Ectodermal cell (in vitro differentiated cells): ENCODE data around the gene DCP1A.
"Not testable (repeated sequence)": the region's sequence is repeated elsewhere in the genome, so short reads cannot be mapped to it uniquely, and the experiment has no call there.

Source experiments
- H3K27ac ChIP-seq: 2 replicates; pipeline ENCODE4 v1.7.0; 2013; ENCODE audit warnings: mild to moderate bottlenecking, low read depth, low read length; ENCODE audit not compliant: insufficient read depth, poor library complexity, severe bottlenecking
- H3K27me3 ChIP-seq: 2 replicates; pipeline ENCODE4 v1.7.0; 2013; ENCODE audit warnings: mild to moderate bottlenecking, low read length; ENCODE audit not compliant: insufficient read depth, control insufficient read depth, poor library complexity, severe bottlenecking
- H3K36me3 ChIP-seq: one replicate; pipeline ENCODE4 v1.7.0; 2013; ENCODE audit warnings: low read length; ENCODE audit not compliant: control insufficient read depth, insufficient read depth
- H3K4me1 ChIP-seq: one replicate; pipeline ENCODE4 v1.7.0; 2013; ENCODE audit warnings: low read length; ENCODE audit not compliant: control insufficient read depth, insufficient read depth
- H3K4me3 ChIP-seq: 2 replicates; pipeline ENCODE4 v1.7.0; 2013; ENCODE audit warnings: low read depth, low read length, control low read depth; ENCODE audit not compliant: insufficient read depth
- H3K9me3 ChIP-seq: 2 replicates; pipeline ENCODE4 v1.7.0; 2013; ENCODE audit warnings: mild to moderate bottlenecking, low read length, moderate library complexity; ENCODE audit not compliant: control insufficient read depth
- WGBS, 2 experiments: methylation state at CpG; one replicate each; pipeline ENCODE4 v1.1.7; 2013; ENCODE audit warnings: missing lambda C conversion rate in 2 of 2; 5-methylcytosine and 5-hydroxymethylcytosine counted together

Gene DCP1A

DNA sequence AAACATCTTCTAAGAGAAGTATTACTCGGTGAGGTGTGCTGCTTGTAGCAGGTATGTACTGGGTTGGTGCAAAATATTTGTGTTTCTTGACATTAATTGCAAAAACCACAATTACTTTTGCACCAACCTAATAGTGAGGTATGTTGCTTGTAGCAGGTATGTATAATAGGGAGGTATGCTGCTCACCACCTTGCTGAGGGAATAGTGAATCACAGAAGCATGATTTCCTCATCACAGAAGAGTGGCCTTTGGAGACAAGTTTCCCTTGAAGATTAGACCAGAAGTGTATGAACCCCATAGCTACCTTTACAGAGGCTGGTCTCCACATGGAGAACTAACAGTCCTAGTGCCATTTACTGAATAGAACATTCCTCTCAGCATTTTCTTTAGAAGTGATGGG, 15.5 kb downstream of the DCP1A start:
- Histone ChIP-seq H3K27ac (no peak overlapping the region), H3K9me3 (no peaks in the 10 kb centered on the region), H3K27me3 (no peaks in the 10 kb centered on the region), H3K36me3 (peaks cover 27% of the 10 kb centered on the region), H3K4me3 (no peak overlapping the region), H3K4me1 (no peaks in the 10 kb centered on the region)
- WGBS, 2 experiments, result 92% methylated on average over 1 of the region's 1 CpG; no CpG with 5 or more reads in 1 of the 2 experiments

GRCh38 chr3:53329897-53330296, 17.4 kb downstream of the DCP1A start:
- WGBS, 2 experiments, result 91 to 96% methylated on average over 1 of the region's 1 CpG
- H3K4me1 ChIP-seq, result no peaks in the 10 kb centered on the region
- H3K9me3 ChIP-seq, result no peaks in the 10 kb centered on the region
- H3K36me3 ChIP-seq, result peaks cover 24% of the 10 kb centered on the region
- H3K27me3 ChIP-seq, result no peaks in the 10 kb centered on the region
- H3K4me3 ChIP-seq, result no peak overlapping the region
- H3K27ac ChIP-seq, result no peak overlapping the region

DNA sequence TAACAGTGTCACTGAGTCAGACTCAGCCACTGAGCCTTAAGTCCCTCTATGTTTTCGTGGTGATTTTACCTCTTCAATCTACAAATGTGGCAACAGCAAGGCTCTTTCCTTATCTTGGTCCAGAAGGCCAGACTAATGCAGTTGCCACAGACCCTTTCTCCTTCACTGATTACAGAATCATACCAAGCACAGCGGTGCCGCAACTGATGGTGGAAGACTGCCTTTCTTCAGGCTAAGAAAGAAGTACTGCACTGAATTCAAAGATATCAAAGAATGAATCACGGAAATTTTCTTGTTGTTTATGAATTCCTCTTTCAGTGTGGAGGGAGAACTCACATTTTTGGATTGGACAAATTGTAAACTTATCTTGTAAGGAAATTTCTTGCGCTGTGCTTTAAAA, 18.6 kb downstream of the DCP1A start:
- no peaks in the 10 kb centered on the region for H3K27me3 ChIP-seq
- peaks cover 24% of the 10 kb centered on the region for H3K36me3 ChIP-seq
- no peak overlapping the region for H3K27ac ChIP-seq
- WGBS, 2 experiments, result 95 to 99% methylated on average over 5 of the region's 5 CpGs
- H3K9me3 ChIP-seq, result no peaks in the 10 kb centered on the region
- no peaks in the 10 kb centered on the region for H3K4me1 ChIP-seq
- H3K4me3 ChIP-seq, result no peak overlapping the region

DNA sequence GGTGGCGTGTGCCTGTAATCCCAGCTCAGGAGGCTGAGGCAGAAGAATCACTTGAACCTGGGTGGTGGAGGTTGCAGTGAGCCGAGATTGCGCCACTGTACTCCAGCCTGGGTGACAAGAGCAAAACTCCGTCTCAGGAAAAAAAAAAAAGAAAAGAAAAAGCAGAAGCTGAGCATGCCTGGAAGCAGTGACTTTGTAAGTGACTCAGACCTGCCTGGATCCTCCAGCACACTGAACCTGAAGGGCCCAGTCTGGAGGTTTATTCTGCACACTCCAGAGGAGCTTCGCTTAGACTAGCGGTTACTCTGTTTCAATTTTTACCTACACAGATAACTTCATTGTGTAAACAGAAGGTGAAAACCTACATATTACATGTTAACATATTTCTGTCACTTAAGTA, 19.4 kb downstream of the DCP1A start:
- not testable (repeated sequence) for H3K9me3 ChIP-seq, H3K27me3 ChIP-seq, H3K4me1 ChIP-seq, H3K4me3 ChIP-seq, H3K27ac ChIP-seq
- WGBS, 2 experiments, result 85 to 89% methylated on average over 6 of the region's 6 CpGs
- peaks cover 22% of the 10 kb centered on the region for H3K36me3 ChIP-seq

DNA sequence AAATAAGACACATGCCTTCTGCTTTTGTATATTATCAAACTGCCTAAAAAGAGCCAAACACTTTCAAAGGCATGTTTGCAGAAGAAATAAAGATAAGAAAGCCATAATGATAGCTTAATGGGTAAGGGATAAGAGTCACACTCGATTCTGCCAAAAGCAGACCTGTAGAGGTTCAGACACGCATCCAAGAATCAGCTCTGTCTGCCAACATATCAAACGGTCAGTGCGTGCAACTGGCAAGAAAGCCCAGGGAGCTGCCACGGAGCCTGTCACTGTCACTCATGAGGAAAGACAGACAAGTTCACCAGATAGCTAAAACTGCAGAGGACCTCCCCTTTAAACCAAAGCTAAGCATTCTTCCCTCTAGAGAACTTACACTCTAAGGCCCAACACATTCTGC, 23.2 kb downstream of the DCP1A start:
- Histone ChIP-seq H3K27me3 (no peaks in the 10 kb centered on the region), H3K4me3 (no peak overlapping the region), H3K36me3 (peaks cover 18% of the 10 kb centered on the region), H3K27ac (no peak overlapping the region), H3K9me3 (no peaks in the 10 kb centered on the region), H3K4me1 (no peaks in the 10 kb centered on the region)
- 93% methylated on average over 5 of the region's 5 CpGs for WGBS, 2 experiments

GRCh38 chr3:53320697-53321096, 26.6 kb downstream of the DCP1A start:
- 95 to 97% methylated on average over 5 of the region's 5 CpGs for WGBS, 2 experiments

DNA sequence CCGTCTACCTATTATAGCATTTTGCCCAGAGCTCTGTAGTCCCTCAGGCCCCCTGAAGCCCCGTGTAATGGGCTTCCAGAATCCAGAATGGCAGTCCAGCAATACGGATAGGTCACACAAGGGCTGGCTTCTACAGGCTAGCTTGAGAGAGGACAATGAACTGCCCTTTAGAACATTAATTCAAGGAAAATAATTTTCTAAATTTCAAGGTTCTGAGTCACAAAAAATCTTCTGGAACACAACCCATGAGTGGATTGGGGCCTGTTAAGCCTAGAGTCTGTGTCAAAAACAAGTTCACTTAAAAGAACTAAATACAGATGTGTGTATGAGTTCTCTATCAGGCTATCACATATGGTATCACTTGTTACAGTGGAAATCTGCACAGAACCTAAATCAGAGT, 28.8 kb downstream of the DCP1A start:
- WGBS, 2 experiments, result 93 to 97% methylated on average over 3 of the region's 3 CpGs
- no peaks in the 10 kb centered on the region for H3K27me3 ChIP-seq
- no peaks in the 10 kb centered on the region for H3K9me3 ChIP-seq
- H3K4me3 ChIP-seq, result no peak overlapping the region
- peaks cover 4% of the 10 kb centered on the region for H3K36me3 ChIP-seq
- H3K27ac ChIP-seq, result no peak overlapping the region
- H3K4me1 ChIP-seq, result no peaks in the 10 kb centered on the region

More at GRCh38 chr3:53320697-53321096, 26.6 kb downstream of the DCP1A start:
- Histone ChIP-seq H3K27me3 (no peaks in the 10 kb centered on the region), H3K4me1 (no peaks in the 10 kb centered on the region), H3K36me3 (peaks cover 4% of the 10 kb centered on the region), H3K4me3 (no peak overlapping the region), H3K9me3 (no peaks in the 10 kb centered on the region), H3K27ac (no peak overlapping the region)

DNA sequence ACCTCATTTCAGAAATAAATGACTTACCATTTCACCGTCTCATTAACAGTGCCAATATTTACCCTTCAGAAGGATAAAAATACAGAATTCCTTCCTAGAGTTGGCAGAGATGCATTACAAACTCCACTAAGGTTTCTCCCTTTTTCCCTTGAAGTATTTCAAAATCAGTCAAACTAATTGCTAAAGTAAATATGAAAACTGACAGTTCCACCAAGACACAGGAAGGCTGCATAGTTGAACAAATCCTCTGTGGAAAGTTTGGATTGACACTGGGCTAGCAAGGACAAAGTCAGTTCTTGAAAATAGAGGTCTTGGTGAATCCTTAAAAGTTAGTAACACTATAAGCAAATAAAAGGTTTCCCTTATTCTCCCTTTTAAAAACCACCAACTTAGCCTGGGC, 34.5 kb downstream of the DCP1A start:
- Histone ChIP-seq H3K27me3 (no peaks in the 10 kb centered on the region), H3K4me3 (no peak overlapping the region), H3K36me3 (peaks cover 22% of the 10 kb centered on the region), H3K9me3 (no peaks in the 10 kb centered on the region), H3K4me1 (no peaks in the 10 kb centered on the region), H3K27ac (no peak overlapping the region)
- WGBS, 2 experiments, result 94% methylated on average over 1 of the region's 1 CpG

- no peaks in the 10 kb centered on the region for H3K9me3 ChIP-seq
- no peaks in the 10 kb centered on the region for H3K27me3 ChIP-seq
- H3K36me3 ChIP-seq, result peaks cover 20% of the 10 kb centered on the region
- H3K27ac ChIP-seq, result no peak overlapping the region
- no peaks in the 10 kb centered on the region for H3K4me1 ChIP-seq
- H3K4me3 ChIP-seq, result no peak overlapping the region
- WGBS, 2 experiments, result 97 to 98% methylated on average over 3 of the region's 3 CpGs
Measured at GRCh38 chr3:53311882-53312281, 35.5 kb downstream of the DCP1A start.

DNA sequence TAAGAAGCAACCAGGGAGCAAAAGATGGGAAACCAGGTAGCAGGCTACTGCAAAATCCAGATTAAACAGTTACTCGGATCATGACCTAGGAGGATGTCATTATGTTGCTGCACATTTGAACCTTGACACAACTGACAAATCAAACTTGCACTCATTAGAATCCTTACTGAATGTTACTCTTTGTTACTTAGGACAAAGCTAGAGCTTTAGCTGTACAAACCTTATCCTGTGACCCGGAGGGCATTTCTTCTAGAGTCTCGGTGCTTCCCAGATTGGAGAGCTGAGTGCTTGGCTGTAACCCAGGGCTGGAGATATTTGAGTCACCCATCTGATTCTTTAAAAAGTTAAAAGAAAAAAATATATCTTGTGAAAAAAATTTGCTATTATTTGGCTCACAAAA, 43.4 kb downstream of the DCP1A start:
- no peak overlapping the region for H3K4me3 ChIP-seq
- no peaks in the 10 kb centered on the region for H3K9me3 ChIP-seq
- H3K27me3 ChIP-seq, result no peaks in the 10 kb centered on the region
- H3K4me1 ChIP-seq, result no peaks in the 10 kb centered on the region
- H3K36me3 ChIP-seq, result peaks cover 7% of the 10 kb centered on the region
- H3K27ac ChIP-seq, result no peak overlapping the region
- WGBS, 2 experiments, result 94 to 96% methylated on average over 3 of the region's 3 CpGs

- H3K9me3 ChIP-seq, result no peaks in the 10 kb centered on the region
- 95% methylated on average over 3 of the region's 3 CpGs for WGBS, 2 experiments
- H3K4me3 ChIP-seq, result no peak overlapping the region
- H3K27ac ChIP-seq, result no peak overlapping the region
- peaks cover 3% of the 10 kb centered on the region for H3K36me3 ChIP-seq
- H3K4me1 ChIP-seq, result no peaks in the 10 kb centered on the region
- no peaks in the 10 kb centered on the region for H3K27me3 ChIP-seq
Measured at GRCh38 chr3:53303549-53303948, 43.8 kb downstream of the DCP1A start.
